Uterus (tissue), 4 donors: ENCODE results near the gene SND1. TPM values are rescaled to one million over a fixed set of nuclear protein-coding genes. Genes with fewer than 3 reads are reported as not detected.

Experiments used
- DNase-seq, 2 donors: peaks; one replicate each; pipeline ENCODE4 v3.0.0-alpha.2; 2019 to 2020
- H3K27ac ChIP-seq, 2 donors: fragments of 200-600 bp; sonication (generic); 1 replicate in 1 of 2; 2 replicates in 1 of 2; pipeline ENCODE4 v1.5.1; 2016 to 2018
- H3K27me3 ChIP-seq, 2 donors: fragments of 200-600 bp; sonication (generic); one replicate each; pipeline ENCODE4 v1.5.1; 2018 to 2019; ENCODE audit warnings: control low read depth in 1 of 2
- H3K36me3 ChIP-seq, 2 donors: fragments of 200-600 bp; sonication (generic); one replicate each; pipeline ENCODE4 v1.5.1; 2019; ENCODE audit warnings: control low read depth in 1 of 2
- H3K4me1 ChIP-seq, 2 donors: fragments of 200-600 bp; sonication (generic); one replicate each; pipeline ENCODE4 v1.5.1; 2018 to 2019; ENCODE audit warnings: control low read depth in 1 of 2
- H3K4me3 ChIP-seq, 2 donors: fragments of 200-600 bp; sonication (generic); 1 replicate in 1 of 2; 2 replicates in 1 of 2; pipeline ENCODE4 v1.5.1; 2018 to 2019; ENCODE audit warnings: mild to moderate bottlenecking in 1 of 2
- H3K9me3 ChIP-seq, 2 donors: fragments of 200-600 bp; sonication (generic); one replicate each; pipeline ENCODE4 v1.5.1; 2019; ENCODE audit warnings: control low read depth in 1 of 2
- POLR2A ChIP-seq, 2 donors: fragments of 450-650 bp; IDR thresholded peaks; one replicate each; pipeline ENCODE4 v1.6.1; 2016; ENCODE audit warnings: antibody characterized with exemption in 2 of 2, mild to moderate bottlenecking in 1 of 2, moderate library complexity in 1 of 2
- intact Hi-C: fragments of 100-400 bp; cut with DNase I; formaldehyde crosslinking; loops from one replicate; pipeline ENCODE4 v1.15.1; 2023; ENCODE audit warnings: low total_unique reads
- total RNA-seq, 4 donors: library from RNA; depleted of rRNA in 3 of 4; stranded (reverse); fragments of >200 nt in 3 of 4; gene quantifications; one replicate each; pipeline versions ENCODE4 v1.1.0 to v1.2.4, GENCODE V29; 2014 to 2023
- TF ChIP-seq, protein P1 (sequence below), 4 experiments: fragments of 200-600 bp in 2 of 4; fragments of 450-650 bp in 2 of 4; sonication (generic) in 2 of 4; IDR thresholded peaks; one replicate each; pipeline ENCODE4 v1.5.1; 2016 to 2019; ENCODE audit warnings: antibody characterized with exemption in 4 of 4, mild to moderate bottlenecking in 2 of 4, moderate library complexity in 1 of 4
- donor health status: DM: yes; HTN: yes; CAD: no.

SND1 gene
- total RNA-seq, 4 donors from 2014 or later: 54.8 to 192 (median 117) TPM

DNA sequence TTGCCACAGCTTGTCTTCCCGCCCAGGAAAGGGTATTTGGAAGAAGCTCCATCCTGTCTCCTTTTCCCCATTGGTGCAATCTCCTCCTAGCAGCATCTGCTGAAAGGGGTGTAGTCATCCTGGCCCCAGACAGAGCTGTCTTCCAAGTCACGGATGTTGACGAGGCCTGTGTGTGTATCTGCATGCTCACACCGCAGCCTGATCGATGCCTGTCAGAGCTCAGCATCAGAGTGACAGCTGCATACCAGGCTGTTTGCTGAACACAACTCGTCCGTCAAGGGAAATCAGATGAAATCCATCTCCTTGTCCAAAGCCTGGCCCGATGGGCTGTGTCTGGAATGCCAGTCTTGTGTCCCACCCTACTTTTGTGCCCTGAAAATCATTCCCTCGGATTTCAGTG is 400.4 kb downstream of the SND1 start:
- intact Hi-C loops: no loop called here
- Histone ChIP-seq H3K9me3 (no peaks in the 10 kb centered on the region), H3K4me1 (no peaks in the 10 kb centered on the region), H3K4me3 (no peak overlapping the region), H3K27me3 (no peaks in the 10 kb centered on the region), H3K27ac (no peak overlapping the region), H3K36me3 (no peaks in the 10 kb centered on the region)
- TF ChIP-seq, protein P1, sequence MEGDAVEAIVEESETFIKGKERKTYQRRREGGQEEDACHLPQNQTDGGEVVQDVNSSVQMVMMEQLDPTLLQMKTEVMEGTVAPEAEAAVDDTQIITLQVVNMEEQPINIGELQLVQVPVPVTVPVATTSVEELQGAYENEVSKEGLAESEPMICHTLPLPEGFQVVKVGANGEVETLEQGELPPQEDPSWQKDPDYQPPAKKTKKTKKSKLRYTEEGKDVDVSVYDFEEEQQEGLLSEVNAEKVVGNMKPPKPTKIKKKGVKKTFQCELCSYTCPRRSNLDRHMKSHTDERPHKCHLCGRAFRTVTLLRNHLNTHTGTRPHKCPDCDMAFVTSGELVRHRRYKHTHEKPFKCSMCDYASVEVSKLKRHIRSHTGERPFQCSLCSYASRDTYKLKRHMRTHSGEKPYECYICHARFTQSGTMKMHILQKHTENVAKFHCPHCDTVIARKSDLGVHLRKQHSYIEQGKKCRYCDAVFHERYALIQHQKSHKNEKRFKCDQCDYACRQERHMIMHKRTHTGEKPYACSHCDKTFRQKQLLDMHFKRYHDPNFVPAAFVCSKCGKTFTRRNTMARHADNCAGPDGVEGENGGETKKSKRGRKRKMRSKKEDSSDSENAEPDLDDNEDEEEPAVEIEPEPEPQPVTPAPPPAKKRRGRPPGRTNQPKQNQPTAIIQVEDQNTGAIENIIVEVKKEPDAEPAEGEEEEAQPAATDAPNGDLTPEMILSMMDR (IDR thresholded peaks at IDR 0.05): no peak
- TF ChIP-seq POLR2A (IDR thresholded peaks at IDR 0.05): no peak
- no peak for DNase-seq

DNA sequence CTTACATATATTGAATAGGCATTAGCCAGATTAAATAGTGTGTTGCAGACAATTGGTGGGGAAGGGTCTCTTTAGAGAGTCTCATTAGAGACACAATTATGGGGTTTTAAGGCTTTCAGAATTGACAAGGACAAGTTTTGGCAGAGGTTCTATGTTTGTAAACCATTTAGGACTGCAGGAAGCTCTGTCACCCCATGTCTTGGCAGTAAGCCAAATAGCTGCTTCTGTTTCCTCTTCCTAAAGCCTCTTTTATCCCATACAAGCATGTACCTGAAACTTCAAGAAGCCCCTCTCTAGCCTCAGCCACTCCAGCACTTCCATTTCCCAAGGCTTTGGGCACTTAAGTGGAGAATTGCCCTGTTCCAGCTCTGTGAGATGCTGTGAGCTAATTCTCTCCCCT is 401.0 kb downstream of the SND1 start:
- H3K27ac ChIP-seq: no peak overlapping the region
- no peaks in the 10 kb centered on the region for H3K4me1 ChIP-seq
- intact Hi-C loops: no loop called here
- H3K27me3 ChIP-seq: no peaks in the 10 kb centered on the region
- TF ChIP-seq POLR2A (IDR thresholded peaks at IDR 0.05): no peak
- TF ChIP-seq, protein P1 (IDR thresholded peaks at IDR 0.05): no peak
- no peaks in the 10 kb centered on the region for H3K9me3 ChIP-seq
- DNase-seq: no peak
- no peaks in the 10 kb centered on the region for H3K36me3 ChIP-seq
- H3K4me3 ChIP-seq: no peak overlapping the region

DNA sequence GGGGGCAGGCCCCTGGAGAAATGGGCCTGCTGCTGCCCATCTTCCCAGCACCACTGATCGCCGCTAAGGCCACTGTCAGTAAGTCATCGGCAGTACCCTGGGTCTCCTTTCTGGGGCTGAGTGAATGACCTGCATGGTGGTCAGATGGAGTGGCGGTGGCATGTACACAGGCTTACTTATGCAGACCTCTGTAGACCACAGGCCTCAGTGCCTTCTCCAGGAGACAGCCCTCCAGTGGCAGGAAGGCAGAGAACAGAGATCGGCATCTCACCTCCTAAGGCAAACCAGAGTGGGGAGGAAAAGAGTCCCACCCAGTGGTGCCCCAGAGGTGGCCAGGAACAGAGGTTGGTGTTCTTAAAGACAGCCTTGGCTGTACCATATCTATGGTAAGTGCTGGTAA is 402.0 kb downstream of the SND1 start:
- no peaks in the 10 kb centered on the region for H3K36me3 ChIP-seq
- H3K9me3 ChIP-seq: no peaks in the 10 kb centered on the region
- no peak for DNase-seq
- H3K27ac ChIP-seq: no peak overlapping the region
- TF ChIP-seq, protein P1 (IDR thresholded peaks at IDR 0.05): no peak
- TF ChIP-seq POLR2A (IDR thresholded peaks at IDR 0.05): no peak
- no peaks in the 10 kb centered on the region for H3K4me1 ChIP-seq
- intact Hi-C loops: no loop called here
- H3K4me3 ChIP-seq: no peak overlapping the region
- no peaks in the 10 kb centered on the region for H3K27me3 ChIP-seq

DNA sequence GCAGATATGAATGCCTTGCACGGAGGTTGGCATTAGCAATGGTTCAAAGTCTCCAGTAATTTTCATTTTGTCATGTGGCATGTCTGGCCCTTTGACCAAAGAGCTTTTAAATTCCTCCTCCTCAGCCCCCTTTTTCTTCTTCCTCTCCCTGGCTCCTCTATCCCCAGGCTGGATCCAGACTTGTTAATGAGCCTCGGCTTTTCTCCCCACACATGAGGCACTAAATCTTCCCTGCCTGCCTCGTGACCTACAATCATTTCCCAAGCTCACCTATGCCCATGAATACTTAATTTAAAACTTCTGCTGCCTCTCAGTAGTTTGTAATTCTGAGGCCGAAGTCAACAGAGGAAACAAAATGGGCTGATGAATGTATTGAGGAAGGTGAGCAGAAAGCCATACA is 402.5 kb downstream of the SND1 start:
- Histone ChIP-seq H3K4me1 (no peaks in the 10 kb centered on the region), H3K36me3 (no peaks in the 10 kb centered on the region), H3K9me3 (no peaks in the 10 kb centered on the region), H3K4me3 (no peak overlapping the region), H3K27me3 (no peaks in the 10 kb centered on the region), H3K27ac (no peak overlapping the region)
- TF ChIP-seq, protein P1 (IDR thresholded peaks at IDR 0.05): no peak
- no peak for TF ChIP-seq POLR2A (IDR thresholded peaks at IDR 0.05)
- intact Hi-C loops: no loop called here
- no peak for DNase-seq

DNA sequence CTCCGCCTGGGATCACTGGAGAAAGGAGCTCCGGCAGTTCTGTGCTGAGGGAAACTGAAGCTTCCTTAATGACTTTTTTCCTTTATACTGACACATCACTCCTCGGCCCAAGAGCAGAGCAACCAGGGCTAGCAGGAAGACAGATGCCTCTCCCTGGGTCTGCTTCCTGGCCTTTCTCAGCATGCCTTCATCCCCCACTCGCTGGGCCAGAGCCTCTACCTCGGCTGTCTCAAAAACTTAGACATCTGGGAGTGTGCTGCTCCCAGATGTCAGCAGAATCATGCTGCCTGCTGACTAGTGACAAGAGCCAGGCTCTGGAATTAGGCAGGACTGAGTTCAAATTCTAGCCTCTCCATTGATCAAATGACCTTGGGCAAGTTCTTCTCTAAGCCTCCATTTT is 403.6 kb downstream of the SND1 start:
- H3K4me1 ChIP-seq: no peaks in the 10 kb centered on the region
- no peak for TF ChIP-seq POLR2A (IDR thresholded peaks at IDR 0.05)
- TF ChIP-seq, protein P1 (IDR thresholded peaks at IDR 0.05): no peak
- no peak for DNase-seq
- no peaks in the 10 kb centered on the region for H3K36me3 ChIP-seq
- no peaks in the 10 kb centered on the region for H3K27me3 ChIP-seq
- no peak overlapping the region for H3K4me3 ChIP-seq
- H3K9me3 ChIP-seq: no peaks in the 10 kb centered on the region
- intact Hi-C loops: no loop called here
- H3K27ac ChIP-seq: no peak overlapping the region
